HepG2 (cell line): ENCODE data around the gene TGFBI. TPM values are rescaled to one million over a fixed set of nuclear protein-coding genes. Genes with fewer than 3 reads are reported as not detected.

Experiments used
- NCOR1 ChIP-seq: fragments of 200-600 bp; sonication (generic); IDR thresholded peaks from 2 replicates; pipeline ENCODE4 v1.7.0; 2017; ENCODE audit warnings: antibody characterized with exemption, low read length, borderline replicate concordance
- SAFB2 ChIP-seq: sonication (generic); formaldehyde crosslinking; IDR thresholded peaks from 2 replicates; pipeline ENCODE4 v1.5.1; 2020; ENCODE audit warnings: missing genetic modification reagents, low read depth, mild to moderate bottlenecking, borderline replicate concordance
- ZNF326 ChIP-seq: sonication (generic); formaldehyde crosslinking; IDR thresholded peaks from 2 replicates; pipeline ENCODE4 v1.4.0; 2020; ENCODE audit warnings: missing genetic modification reagents, borderline replicate concordance
- ZNF501 ChIP-seq: sonication (generic); formaldehyde crosslinking; IDR thresholded peaks from 2 replicates; pipeline ENCODE4 v1.5.1; 2020; ENCODE audit warnings: mild to moderate bottlenecking, moderate library complexity, missing genetic modification reagents
- polyA plus RNA-seq, 8 experiments: library from polyadenylated mRNA; depleted of rRNA in 3 of 8; stranded (reverse) in 7 of 8; unstranded in 1 of 8; fragments of >200 nt; fragmentation: Illumina TruSeq in 4 of 8; extraction: Trizol in 4 of 8; gene quantifications; 2 replicates each; pipeline versions ENCODE4 v1.2.1 to v1.2.3, GENCODE V29; 2011 to 2016; ENCODE audit warnings: low read depth in 4 of 8, missing spikeins in 1 of 8, mixed read lengths in 1 of 8; ENCODE audit not compliant: insufficient read depth in 1 of 8
- total RNA-seq, 5 experiments: library from RNA; depleted of rRNA; stranded (reverse); fragments of >200 nt; fragmentation: Illumina TruSeq; extraction: Trizol; gene quantifications; 2 replicates each; pipeline ENCODE4 v1.2.3, GENCODE V29; 2016; ENCODE audit warnings: low read depth in 1 of 5
- TF ChIP-seq, protein P1 (sequence below): sonication (generic); formaldehyde crosslinking; IDR thresholded peaks from 2 replicates; pipeline ENCODE4 v1.4.0; 2020; ENCODE audit warnings: missing genetic modification reagents, borderline replicate concordance
- TF ChIP-seq, protein P2 (sequence below): sonication (generic); formaldehyde crosslinking; IDR thresholded peaks from 2 replicates; pipeline ENCODE4 v1.5.1; 2020; ENCODE audit warnings: mild to moderate bottlenecking, missing genetic modification reagents, moderate library complexity
- TF ChIP-seq, protein P3 (sequence below): sonication (generic); formaldehyde crosslinking; IDR thresholded peaks from 2 replicates; pipeline ENCODE4 v1.4.0; 2020; ENCODE audit warnings: missing genetic modification reagents
- TF ChIP-seq, protein P4 (sequence below): sonication (generic); formaldehyde crosslinking; IDR thresholded peaks from 2 replicates; pipeline ENCODE4 v1.5.1; 2020; ENCODE audit warnings: missing genetic modification reagents, mild to moderate bottlenecking, borderline replicate concordance
- TF ChIP-seq, protein P5 (sequence below): sonication (generic); formaldehyde crosslinking; conservative IDR thresholded peaks from 2 replicates; pipeline ENCODE4 v1.8.1; 2023; ENCODE audit warnings: missing genetic modification reagents
- TF ChIP-seq, protein P6 (sequence below): sonication (generic); formaldehyde crosslinking; IDR thresholded peaks from 2 replicates; pipeline ENCODE4 v1.8.1; 2023; ENCODE audit warnings: mild to moderate bottlenecking, missing genetic modification reagents, borderline replicate concordance
- TF ChIP-seq, protein P7 (sequence below): sonication (generic); formaldehyde crosslinking; IDR thresholded peaks from 2 replicates; pipeline ENCODE4 v1.9.0; 2021; ENCODE audit warnings: mild to moderate bottlenecking, missing genetic modification reagents

Gene TGFBI
- total and polyA plus RNA-seq, 2 of the 13 experiments (the other 11 are each of a cell fraction or from before 2014, with no cell fraction given), result 275 to 457 TPM

DNA sequence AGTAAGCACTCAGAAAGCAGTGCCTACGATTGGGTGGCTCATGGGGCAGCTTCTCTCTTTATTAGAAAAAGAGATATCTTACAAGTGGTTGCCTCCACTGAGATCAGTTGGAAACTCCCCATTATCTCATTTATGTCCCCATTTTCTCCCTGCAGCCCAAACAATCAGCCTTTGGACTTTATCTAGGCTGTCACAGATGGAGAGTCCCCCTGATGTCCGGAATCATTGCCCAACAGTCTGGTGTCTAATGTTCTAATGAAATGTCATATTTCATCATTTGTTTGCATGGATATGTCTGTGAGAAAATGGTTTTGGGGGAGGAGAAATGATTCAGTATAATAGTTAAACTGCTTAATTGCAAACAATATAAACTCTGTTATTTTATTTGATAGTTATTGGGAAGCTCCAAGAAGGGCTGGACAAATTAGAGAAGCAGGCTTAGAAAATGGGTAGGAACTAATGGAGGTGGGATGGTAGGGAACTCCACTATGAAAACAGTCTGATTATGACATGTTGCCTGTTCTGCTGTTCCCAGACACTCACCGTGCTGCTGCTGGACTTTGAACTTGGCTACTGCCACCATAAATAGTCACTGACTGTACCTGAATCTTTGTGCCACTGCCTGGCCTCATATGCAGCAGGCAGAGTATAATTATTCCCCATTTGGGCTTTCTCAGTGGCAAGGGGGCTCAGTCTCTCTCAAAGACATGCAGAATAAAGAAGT lies 65.6 kb downstream of the TGFBI start (continued):
- TF ChIP-seq, protein P1, sequence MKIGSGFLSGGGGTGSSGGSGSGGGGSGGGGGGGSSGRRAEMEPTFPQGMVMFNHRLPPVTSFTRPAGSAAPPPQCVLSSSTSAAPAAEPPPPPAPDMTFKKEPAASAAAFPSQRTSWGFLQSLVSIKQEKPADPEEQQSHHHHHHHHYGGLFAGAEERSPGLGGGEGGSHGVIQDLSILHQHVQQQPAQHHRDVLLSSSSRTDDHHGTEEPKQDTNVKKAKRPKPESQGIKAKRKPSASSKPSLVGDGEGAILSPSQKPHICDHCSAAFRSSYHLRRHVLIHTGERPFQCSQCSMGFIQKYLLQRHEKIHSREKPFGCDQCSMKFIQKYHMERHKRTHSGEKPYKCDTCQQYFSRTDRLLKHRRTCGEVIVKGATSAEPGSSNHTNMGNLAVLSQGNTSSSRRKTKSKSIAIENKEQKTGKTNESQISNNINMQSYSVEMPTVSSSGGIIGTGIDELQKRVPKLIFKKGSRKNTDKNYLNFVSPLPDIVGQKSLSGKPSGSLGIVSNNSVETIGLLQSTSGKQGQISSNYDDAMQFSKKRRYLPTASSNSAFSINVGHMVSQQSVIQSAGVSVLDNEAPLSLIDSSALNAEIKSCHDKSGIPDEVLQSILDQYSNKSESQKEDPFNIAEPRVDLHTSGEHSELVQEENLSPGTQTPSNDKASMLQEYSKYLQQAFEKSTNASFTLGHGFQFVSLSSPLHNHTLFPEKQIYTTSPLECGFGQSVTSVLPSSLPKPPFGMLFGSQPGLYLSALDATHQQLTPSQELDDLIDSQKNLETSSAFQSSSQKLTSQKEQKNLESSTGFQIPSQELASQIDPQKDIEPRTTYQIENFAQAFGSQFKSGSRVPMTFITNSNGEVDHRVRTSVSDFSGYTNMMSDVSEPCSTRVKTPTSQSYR (CRISPR knock-in tag), result no peak
- TF ChIP-seq SAFB2 (no peak), NCOR1 (peak; percentile 88), ZNF326 (CRISPR knock-in tag) (no peak), ZNF501 (CRISPR knock-in tag) (0 out of 2 replicates have a peak, but pooled peaks have one; percentile 33)
- TF ChIP-seq, protein P2, sequence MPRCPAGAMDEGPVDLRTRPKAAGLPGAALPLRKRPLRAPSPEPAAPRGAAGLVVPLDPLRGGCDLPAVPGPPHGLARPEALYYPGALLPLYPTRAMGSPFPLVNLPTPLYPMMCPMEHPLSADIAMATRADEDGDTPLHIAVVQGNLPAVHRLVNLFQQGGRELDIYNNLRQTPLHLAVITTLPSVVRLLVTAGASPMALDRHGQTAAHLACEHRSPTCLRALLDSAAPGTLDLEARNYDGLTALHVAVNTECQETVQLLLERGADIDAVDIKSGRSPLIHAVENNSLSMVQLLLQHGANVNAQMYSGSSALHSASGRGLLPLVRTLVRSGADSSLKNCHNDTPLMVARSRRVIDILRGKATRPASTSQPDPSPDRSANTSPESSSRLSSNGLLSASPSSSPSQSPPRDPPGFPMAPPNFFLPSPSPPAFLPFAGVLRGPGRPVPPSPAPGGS (CRISPR knock-in tag), result no peak
- TF ChIP-seq, protein P3, sequence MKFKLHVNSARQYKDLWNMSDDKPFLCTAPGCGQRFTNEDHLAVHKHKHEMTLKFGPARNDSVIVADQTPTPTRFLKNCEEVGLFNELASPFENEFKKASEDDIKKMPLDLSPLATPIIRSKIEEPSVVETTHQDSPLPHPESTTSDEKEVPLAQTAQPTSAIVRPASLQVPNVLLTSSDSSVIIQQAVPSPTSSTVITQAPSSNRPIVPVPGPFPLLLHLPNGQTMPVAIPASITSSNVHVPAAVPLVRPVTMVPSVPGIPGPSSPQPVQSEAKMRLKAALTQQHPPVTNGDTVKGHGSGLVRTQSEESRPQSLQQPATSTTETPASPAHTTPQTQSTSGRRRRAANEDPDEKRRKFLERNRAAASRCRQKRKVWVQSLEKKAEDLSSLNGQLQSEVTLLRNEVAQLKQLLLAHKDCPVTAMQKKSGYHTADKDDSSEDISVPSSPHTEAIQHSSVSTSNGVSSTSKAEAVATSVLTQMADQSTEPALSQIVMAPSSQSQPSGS (CRISPR knock-in tag), result no peak
- TF ChIP-seq, protein P4, sequence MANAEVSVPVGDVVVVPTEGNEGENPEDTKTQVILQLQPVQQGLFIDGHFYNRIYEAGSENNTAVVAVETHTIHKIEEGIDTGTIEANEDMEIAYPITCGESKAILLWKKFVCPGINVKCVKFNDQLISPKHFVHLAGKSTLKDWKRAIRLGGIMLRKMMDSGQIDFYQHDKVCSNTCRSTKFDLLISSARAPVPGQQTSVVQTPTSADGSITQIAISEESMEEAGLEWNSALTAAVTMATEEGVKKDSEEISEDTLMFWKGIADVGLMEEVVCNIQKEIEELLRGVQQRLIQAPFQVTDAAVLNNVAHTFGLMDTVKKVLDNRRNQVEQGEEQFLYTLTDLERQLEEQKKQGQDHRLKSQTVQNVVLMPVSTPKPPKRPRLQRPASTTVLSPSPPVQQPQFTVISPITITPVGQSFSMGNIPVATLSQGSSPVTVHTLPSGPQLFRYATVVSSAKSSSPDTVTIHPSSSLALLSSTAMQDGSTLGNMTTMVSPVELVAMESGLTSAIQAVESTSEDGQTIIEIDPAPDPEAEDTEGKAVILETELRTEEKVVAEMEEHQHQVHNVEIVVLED (CRISPR knock-in tag), result no peak
- TF ChIP-seq, protein P5, sequence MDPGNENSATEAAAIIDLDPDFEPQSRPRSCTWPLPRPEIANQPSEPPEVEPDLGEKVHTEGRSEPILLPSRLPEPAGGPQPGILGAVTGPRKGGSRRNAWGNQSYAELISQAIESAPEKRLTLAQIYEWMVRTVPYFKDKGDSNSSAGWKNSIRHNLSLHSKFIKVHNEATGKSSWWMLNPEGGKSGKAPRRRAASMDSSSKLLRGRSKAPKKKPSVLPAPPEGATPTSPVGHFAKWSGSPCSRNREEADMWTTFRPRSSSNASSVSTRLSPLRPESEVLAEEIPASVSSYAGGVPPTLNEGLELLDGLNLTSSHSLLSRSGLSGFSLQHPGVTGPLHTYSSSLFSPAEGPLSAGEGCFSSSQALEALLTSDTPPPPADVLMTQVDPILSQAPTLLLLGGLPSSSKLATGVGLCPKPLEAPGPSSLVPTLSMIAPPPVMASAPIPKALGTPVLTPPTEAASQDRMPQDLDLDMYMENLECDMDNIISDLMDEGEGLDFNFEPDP (CRISPR knock-in tag), result no peak
- TF ChIP-seq, protein P6, sequence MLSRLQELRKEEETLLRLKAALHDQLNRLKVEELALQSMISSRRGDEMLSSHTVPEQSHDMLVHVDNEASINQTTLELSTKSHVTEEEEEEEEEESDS (CRISPR knock-in tag), result no peak
- TF ChIP-seq, protein P7, sequence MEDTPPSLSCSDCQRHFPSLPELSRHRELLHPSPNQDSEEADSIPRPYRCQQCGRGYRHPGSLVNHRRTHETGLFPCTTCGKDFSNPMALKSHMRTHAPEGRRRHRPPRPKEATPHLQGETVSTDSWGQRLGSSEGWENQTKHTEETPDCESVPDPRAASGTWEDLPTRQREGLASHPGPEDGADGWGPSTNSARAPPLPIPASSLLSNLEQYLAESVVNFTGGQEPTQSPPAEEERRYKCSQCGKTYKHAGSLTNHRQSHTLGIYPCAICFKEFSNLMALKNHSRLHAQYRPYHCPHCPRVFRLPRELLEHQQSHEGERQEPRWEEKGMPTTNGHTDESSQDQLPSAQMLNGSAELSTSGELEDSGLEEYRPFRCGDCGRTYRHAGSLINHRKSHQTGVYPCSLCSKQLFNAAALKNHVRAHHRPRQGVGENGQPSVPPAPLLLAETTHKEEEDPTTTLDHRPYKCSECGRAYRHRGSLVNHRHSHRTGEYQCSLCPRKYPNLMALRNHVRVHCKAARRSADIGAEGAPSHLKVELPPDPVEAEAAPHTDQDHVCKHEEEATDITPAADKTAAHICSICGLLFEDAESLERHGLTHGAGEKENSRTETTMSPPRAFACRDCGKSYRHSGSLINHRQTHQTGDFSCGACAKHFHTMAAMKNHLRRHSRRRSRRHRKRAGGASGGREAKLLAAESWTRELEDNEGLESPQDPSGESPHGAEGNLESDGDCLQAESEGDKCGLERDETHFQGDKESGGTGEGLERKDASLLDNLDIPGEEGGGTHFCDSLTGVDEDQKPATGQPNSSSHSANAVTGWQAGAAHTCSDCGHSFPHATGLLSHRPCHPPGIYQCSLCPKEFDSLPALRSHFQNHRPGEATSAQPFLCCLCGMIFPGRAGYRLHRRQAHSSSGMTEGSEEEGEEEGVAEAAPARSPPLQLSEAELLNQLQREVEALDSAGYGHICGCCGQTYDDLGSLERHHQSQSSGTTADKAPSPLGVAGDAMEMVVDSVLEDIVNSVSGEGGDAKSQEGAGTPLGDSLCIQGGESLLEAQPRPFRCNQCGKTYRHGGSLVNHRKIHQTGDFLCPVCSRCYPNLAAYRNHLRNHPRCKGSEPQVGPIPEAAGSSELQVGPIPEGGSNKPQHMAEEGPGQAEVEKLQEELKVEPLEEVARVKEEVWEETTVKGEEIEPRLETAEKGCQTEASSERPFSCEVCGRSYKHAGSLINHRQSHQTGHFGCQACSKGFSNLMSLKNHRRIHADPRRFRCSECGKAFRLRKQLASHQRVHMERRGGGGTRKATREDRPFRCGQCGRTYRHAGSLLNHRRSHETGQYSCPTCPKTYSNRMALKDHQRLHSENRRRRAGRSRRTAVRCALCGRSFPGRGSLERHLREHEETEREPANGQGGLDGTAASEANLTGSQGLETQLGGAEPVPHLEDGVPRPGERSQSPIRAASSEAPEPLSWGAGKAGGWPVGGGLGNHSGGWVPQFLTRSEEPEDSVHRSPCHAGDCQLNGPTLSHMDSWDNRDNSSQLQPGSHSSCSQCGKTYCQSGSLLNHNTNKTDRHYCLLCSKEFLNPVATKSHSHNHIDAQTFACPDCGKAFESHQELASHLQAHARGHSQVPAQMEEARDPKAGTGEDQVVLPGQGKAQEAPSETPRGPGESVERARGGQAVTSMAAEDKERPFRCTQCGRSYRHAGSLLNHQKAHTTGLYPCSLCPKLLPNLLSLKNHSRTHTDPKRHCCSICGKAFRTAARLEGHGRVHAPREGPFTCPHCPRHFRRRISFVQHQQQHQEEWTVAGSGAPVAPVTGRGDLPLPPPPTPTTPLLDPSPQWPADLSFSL (CRISPR knock-in tag), result no peak
